HEK293 (cell line): ENCODE results near the gene ZNF525.

Experiments used
- CTCF ChIA-PET: fragments of 350-600 bp; formaldehyde crosslinking; extraction: SDS; loops from one replicate; lab custom pipeline; 2021; ENCODE audit warnings: antibody characterized with exemption; lab: Yijun Ruan, JAX
- POLR2A ChIA-PET: fragments of 300-600 bp; formaldehyde crosslinking; extraction: SDS; loops from one replicate; lab custom pipeline; 2020; ENCODE audit warnings: antibody characterized with exemption, inconsistent platforms; lab: Yijun Ruan, JAX
- H3K27ac ChIP-seq: fragments of 200-500 bp; sonication (Bioruptor generic); 2 replicates; pipeline ENCODE4 v1.5.1; 2014; ENCODE audit warnings: low read depth, low read length, control low read depth, inconsistent platforms; ENCODE audit errors: extremely low read depth
- H3K36me3 ChIP-seq, 2 experiments: fragments of 200-500 bp in 1 of 2; sonication (Bioruptor generic) in 1 of 2; 1 replicate in 1 of 2; 2 replicates in 1 of 2; pipeline ENCODE4 v1.5.1; 2014 to 2017; ENCODE audit warnings: inconsistent platforms in 2 of 2, low read length in 2 of 2; ENCODE audit not compliant: control insufficient read depth in 2 of 2, insufficient read depth in 1 of 2
- H3K4me1 ChIP-seq: fragments of 200-500 bp; sonication (Bioruptor generic); 2 replicates; pipeline ENCODE4 v1.5.1; 2014; ENCODE audit warnings: mild to moderate bottlenecking, low read length, inconsistent platforms; ENCODE audit not compliant: control insufficient read depth, insufficient read depth
- H3K4me3 ChIP-seq: 2 replicates; pipeline ENCODE4 v1.5.1; 2011; ENCODE audit warnings: low read depth, mild to moderate bottlenecking, control low read depth, low read length, moderate library complexity
- H3K9me3 ChIP-seq: fragments of 200-500 bp; sonication (Bioruptor generic); 2 replicates; pipeline ENCODE4 v1.5.1; 2014; ENCODE audit warnings: low read depth, low read length, inconsistent platforms; ENCODE audit not compliant: control insufficient read depth, insufficient read depth
- HOXC10 ChIP-seq: sonication (generic); formaldehyde crosslinking; IDR thresholded peaks from 2 replicates; pipeline ENCODE4 v1.8.1; 2023; ENCODE audit warnings: mild to moderate bottlenecking, missing genetic modification reagents
- KLF1 ChIP-seq: fragments of 450-650 bp; formaldehyde crosslinking; IDR thresholded peaks from 2 replicates; pipeline ENCODE4 v1.5.1; 2016; ENCODE audit warnings: missing biosample characterization, missing genetic modification characterization
- MYNN ChIP-seq: fragments of 450-650 bp; formaldehyde crosslinking; IDR thresholded peaks from 2 replicates; pipeline ENCODE4 v1.5.1; 2016; ENCODE audit warnings: missing biosample characterization, missing genetic modification characterization, borderline replicate concordance
- RBAK ChIP-seq: fragments of 450-650 bp; formaldehyde crosslinking; IDR thresholded peaks from 2 replicates; pipeline ENCODE4 v1.5.1; 2016; ENCODE audit warnings: missing biosample characterization, missing genetic modification characterization
- YY2 ChIP-seq: fragments of 450-650 bp; formaldehyde crosslinking; IDR thresholded peaks from 2 replicates; pipeline ENCODE4 v1.5.1; 2016; ENCODE audit warnings: missing biosample characterization, missing genetic modification characterization
- ZEB2 ChIP-seq: fragments of 450-650 bp; formaldehyde crosslinking; IDR thresholded peaks from 2 replicates; pipeline ENCODE4 v1.5.1; 2016; ENCODE audit warnings: missing biosample characterization, missing genetic modification characterization
- ZFHX2 ChIP-seq: fragments of 450-650 bp; formaldehyde crosslinking; conservative IDR thresholded peaks from 2 replicates; pipeline ENCODE4 v1.5.1; 2016; ENCODE audit warnings: missing biosample characterization, missing genetic modification characterization
- ZNF16 ChIP-seq: fragments of 450-650 bp; formaldehyde crosslinking; IDR thresholded peaks from 2 replicates; pipeline ENCODE4 v1.5.1; 2016; ENCODE audit warnings: low read depth, missing biosample characterization, missing genetic modification characterization
- ZNF423 ChIP-seq: fragments of 450-650 bp; formaldehyde crosslinking; IDR thresholded peaks from 2 replicates; pipeline ENCODE4 v1.5.1; 2016; ENCODE audit warnings: missing biosample characterization, missing genetic modification characterization
- ZNF530 ChIP-seq: fragments of 450-650 bp; formaldehyde crosslinking; IDR thresholded peaks from 2 replicates; pipeline ENCODE4 v1.5.1; 2016; ENCODE audit warnings: low read depth, missing biosample characterization, missing genetic modification characterization
- ZNF544 ChIP-seq: fragments of 450-650 bp; formaldehyde crosslinking; IDR thresholded peaks from 2 replicates; pipeline ENCODE4 v1.5.0; 2017; ENCODE audit warnings: missing biosample characterization, missing genetic modification characterization
- ZNF600 ChIP-seq: fragments of 450-650 bp; formaldehyde crosslinking; IDR thresholded peaks from 2 replicates; pipeline ENCODE4 v1.5.1; 2016; ENCODE audit warnings: missing biosample characterization, missing genetic modification characterization
- ZNF624 ChIP-seq: fragments of 450-650 bp; formaldehyde crosslinking; IDR thresholded peaks from 2 replicates; pipeline ENCODE4 v1.5.1; 2017; ENCODE audit warnings: missing biosample characterization, missing genetic modification characterization
- ZNF664 ChIP-seq: fragments of 450-650 bp; formaldehyde crosslinking; IDR thresholded peaks from 2 replicates; pipeline ENCODE4 v1.5.1; 2016; ENCODE audit warnings: missing biosample characterization, missing genetic modification characterization
- ZNF747 ChIP-seq: fragments of 450-650 bp; formaldehyde crosslinking; IDR thresholded peaks from 2 replicates; pipeline ENCODE4 v1.5.1; 2016; ENCODE audit warnings: missing biosample characterization, missing genetic modification characterization
- TF ChIP-seq, protein P1 (sequence below): fragments of 450-650 bp; IDR thresholded peaks from 2 replicates; pipeline ENCODE4 v1.5.1; 2018; ENCODE audit warnings: missing biosample characterization, missing genetic modification characterization
- TF ChIP-seq, protein P2 (sequence below): fragments of 450-650 bp; formaldehyde crosslinking; IDR thresholded peaks from 2 replicates; pipeline ENCODE4 v1.5.1; 2016; ENCODE audit warnings: missing biosample characterization, missing genetic modification characterization, low read depth
- TF ChIP-seq, protein P3 (sequence below): fragments of 450-650 bp; formaldehyde crosslinking; IDR thresholded peaks from 2 replicates; pipeline ENCODE4 v1.5.1; 2017; ENCODE audit warnings: missing biosample characterization, missing genetic modification characterization
- TF ChIP-seq, protein P4 (sequence below): fragments of 450-650 bp; formaldehyde crosslinking; IDR thresholded peaks from 2 replicates; pipeline ENCODE4 v1.5.1; 2016; ENCODE audit warnings: missing biosample characterization, missing genetic modification characterization
- TF ChIP-seq, protein P5 (sequence below): fragments of 450-650 bp; formaldehyde crosslinking; IDR thresholded peaks from 2 replicates; pipeline ENCODE4 v1.5.1; 2016; ENCODE audit warnings: missing biosample characterization, missing genetic modification characterization

ZNF525 gene

DNA sequence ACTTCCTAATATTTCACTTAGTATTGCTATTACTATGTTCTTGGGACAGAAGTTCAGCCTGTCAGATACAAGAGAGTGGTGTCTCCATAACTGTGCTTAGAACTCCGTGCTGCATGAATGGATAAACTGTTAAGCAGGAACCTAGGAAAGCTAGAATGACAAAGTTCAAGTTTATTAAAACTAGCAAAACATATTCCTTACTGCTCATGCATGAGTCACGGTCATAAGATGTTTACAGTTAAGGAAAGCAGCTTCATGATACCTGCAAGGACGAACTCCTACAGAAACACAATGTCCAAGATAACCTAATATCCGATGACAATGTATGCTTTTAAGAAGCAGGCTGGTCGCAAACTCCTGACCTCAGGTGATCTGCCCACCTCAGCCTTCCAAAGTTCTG is 23.4 kb downstream of the ZNF525 start (continued):
- TF ChIP-seq, protein P1, sequence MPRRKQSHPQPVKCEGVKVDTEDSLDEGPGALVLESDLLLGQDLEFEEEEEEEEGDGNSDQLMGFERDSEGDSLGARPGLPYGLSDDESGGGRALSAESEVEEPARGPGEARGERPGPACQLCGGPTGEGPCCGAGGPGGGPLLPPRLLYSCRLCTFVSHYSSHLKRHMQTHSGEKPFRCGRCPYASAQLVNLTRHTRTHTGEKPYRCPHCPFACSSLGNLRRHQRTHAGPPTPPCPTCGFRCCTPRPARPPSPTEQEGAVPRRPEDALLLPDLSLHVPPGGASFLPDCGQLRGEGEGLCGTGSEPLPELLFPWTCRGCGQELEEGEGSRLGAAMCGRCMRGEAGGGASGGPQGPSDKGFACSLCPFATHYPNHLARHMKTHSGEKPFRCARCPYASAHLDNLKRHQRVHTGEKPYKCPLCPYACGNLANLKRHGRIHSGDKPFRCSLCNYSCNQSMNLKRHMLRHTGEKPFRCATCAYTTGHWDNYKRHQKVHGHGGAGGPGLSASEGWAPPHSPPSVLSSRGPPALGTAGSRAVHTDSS: no peak
- TF ChIP-seq ZNF16 (tag by site-specific recombination) (no peak), ZFHX2 (no peak)
- TF ChIP-seq, protein P2, sequence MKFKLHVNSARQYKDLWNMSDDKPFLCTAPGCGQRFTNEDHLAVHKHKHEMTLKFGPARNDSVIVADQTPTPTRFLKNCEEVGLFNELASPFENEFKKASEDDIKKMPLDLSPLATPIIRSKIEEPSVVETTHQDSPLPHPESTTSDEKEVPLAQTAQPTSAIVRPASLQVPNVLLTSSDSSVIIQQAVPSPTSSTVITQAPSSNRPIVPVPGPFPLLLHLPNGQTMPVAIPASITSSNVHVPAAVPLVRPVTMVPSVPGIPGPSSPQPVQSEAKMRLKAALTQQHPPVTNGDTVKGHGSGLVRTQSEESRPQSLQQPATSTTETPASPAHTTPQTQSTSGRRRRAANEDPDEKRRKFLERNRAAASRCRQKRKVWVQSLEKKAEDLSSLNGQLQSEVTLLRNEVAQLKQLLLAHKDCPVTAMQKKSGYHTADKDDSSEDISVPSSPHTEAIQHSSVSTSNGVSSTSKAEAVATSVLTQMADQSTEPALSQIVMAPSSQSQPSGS: no peak

DNA sequence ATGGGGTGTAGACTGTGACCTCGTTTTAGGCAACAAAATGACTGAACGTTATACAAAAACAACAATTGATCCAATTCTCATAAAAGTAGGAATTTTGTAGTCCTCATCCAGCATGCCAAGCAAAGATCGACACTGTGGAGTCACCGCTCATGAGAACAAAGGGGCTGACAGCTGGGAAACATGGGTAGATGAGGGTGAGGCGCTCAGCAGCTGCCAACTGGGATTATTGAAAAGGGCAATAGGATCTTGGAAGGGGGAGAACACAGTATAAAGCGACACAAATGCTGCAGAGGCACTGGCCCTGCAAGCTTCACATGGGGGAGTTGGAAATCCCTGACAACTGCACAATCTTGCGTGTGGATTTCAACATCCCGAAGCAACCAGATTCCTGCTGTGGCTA is 24.1 kb downstream of the ZNF525 start:
- no peaks in the 10 kb centered on the region; the same call in 1 of the 2 replicates for H3K9me3 ChIP-seq
- TF ChIP-seq, protein P3, sequence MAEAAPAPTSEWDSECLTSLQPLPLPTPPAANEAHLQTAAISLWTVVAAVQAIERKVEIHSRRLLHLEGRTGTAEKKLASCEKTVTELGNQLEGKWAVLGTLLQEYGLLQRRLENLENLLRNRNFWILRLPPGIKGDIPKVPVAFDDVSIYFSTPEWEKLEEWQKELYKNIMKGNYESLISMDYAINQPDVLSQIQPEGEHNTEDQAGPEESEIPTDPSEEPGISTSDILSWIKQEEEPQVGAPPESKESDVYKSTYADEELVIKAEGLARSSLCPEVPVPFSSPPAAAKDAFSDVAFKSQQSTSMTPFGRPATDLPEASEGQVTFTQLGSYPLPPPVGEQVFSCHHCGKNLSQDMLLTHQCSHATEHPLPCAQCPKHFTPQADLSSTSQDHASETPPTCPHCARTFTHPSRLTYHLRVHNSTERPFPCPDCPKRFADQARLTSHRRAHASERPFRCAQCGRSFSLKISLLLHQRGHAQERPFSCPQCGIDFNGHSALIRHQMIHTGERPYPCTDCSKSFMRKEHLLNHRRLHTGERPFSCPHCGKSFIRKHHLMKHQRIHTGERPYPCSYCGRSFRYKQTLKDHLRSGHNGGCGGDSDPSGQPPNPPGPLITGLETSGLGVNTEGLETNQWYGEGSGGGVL (tag by site-specific recombination): no peak
- no peak for TF ChIP-seq ZNF600 (tag by site-specific recombination)
- no peak for TF ChIP-seq ZEB2 (tag by site-specific recombination)
- TF ChIP-seq HOXC10 (CRISPR knock-in tag): no peak
- TF ChIP-seq, protein P4, sequence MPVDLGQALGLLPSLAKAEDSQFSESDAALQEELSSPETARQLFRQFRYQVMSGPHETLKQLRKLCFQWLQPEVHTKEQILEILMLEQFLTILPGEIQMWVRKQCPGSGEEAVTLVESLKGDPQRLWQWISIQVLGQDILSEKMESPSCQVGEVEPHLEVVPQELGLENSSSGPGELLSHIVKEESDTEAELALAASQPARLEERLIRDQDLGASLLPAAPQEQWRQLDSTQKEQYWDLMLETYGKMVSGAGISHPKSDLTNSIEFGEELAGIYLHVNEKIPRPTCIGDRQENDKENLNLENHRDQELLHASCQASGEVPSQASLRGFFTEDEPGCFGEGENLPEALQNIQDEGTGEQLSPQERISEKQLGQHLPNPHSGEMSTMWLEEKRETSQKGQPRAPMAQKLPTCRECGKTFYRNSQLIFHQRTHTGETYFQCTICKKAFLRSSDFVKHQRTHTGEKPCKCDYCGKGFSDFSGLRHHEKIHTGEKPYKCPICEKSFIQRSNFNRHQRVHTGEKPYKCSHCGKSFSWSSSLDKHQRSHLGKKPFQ: no peak
- TF ChIP-seq ZNF624 (tag by site-specific recombination): no peak
- no peak for TF ChIP-seq ZNF530 (tag by site-specific recombination)
- TF ChIP-seq MYNN (tag by site-specific recombination): no peak
- TF ChIP-seq ZFHX2: no peak
- no peak for TF ChIP-seq KLF1 (tag by site-specific recombination)
- no peak for TF ChIP-seq ZNF747 (tag by site-specific recombination)
- no peak for TF ChIP-seq YY2 (tag by site-specific recombination)
- no peak for TF ChIP-seq ZNF664 (tag by site-specific recombination)
- CTCF ChIA-PET: interaction anchor here (0.6 kb wide), 1 partner anchor 1089 kb away, joined by 3 read pairs; no protein-coding TSS in a partner anchor

DNA sequence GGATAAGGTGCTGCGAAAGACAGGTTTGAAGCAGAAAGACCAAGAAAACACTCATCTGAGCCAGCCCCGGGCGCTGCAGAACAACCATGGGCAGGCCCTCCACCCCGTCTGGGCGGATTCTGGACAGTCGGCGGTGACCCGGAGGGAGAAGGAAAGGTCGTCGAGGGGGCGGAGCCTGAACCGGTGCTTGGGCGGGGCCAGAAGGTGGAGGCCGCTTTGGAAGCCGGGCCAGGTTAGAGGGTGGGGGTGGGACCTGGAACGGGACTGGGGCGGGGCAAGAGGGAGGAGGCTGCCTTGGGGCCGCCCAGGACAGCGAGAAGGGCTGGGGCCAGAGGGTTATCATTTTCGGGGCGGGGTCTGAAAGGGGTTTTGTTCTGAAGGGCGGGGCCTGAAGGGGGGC is 24.5 kb downstream of the ZNF525 start:
- Histone ChIP-seq H3K27ac (no peak overlapping the region), H3K9me3 (no peaks in the 10 kb centered on the region; the same call in 1 of the 2 replicates), H3K36me3 (no peaks in the 10 kb centered on the region), H3K4me3 (no peak overlapping the region)
- CTCF ChIA-PET: no interaction called here
- TF ChIP-seq KLF1 (tag by site-specific recombination) (peak; percentile 40; the same call in 1 of the 2 replicates), ZNF423 (tag by site-specific recombination) (no peak), ZNF544 (tag by site-specific recombination) (no peak), RBAK (no peak)
- TF ChIP-seq, protein P5, sequence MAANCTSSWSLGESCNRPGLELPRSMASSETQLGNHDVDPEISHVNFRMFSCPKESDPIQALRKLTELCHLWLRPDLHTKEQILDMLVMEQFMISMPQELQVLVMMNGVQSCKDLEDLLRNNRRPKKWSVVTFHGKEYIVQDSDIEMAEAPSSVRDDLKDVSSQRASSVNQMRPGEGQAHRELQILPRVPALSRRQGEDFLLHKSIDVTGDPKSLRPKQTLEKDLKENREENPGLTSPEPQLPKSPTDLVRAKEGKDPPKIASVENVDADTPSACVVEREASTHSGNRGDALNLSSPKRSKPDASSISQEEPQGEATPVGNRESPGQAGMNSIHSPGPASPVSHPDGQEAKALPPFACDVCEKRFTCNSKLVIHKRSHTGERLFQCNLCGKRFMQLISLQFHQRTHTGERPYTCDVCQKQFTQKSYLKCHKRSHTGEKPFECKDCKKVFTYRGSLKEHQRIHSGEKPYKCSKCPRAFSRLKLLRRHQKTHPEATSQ (tag by site-specific recombination): no peak
- TF ChIP-seq, all 188 proteins: peak for 1
- POLR2A ChIA-PET: no interaction called here
- no peaks in the 10 kb centered on the region for H3K4me1 ChIP-seq

More for the DNA sequence above, 24.1 kb downstream of the ZNF525 start:
- no peak overlapping the region for H3K27ac ChIP-seq
- POLR2A ChIA-PET: interaction anchor here (0.6 to 1.8 kb wide), 2 partner anchors 11 to 131 kb away, joined by 3 to 4 read pairs; no protein-coding TSS in a partner anchor
- H3K4me3 ChIP-seq: no peak overlapping the region
- H3K36me3 ChIP-seq: no peaks in the 10 kb centered on the region
- no peaks in the 10 kb centered on the region for H3K4me1 ChIP-seq
